SH-SY5Y (cell line): ENCODE data around the gene ARHGAP23.

Source experiments
- GATA2 ChIP-seq: IDR thresholded peaks from 2 replicates; pipeline ENCODE4 v1.6.1; 2011; ENCODE audit warnings: mild to moderate bottlenecking, low read depth, low read length
- GATA3 ChIP-seq: IDR thresholded peaks from 2 replicates; pipeline ENCODE4 v1.6.1; 2011; ENCODE audit warnings: low read depth, mild to moderate bottlenecking, low read length, moderate library complexity

ARHGAP23 gene

DNA sequence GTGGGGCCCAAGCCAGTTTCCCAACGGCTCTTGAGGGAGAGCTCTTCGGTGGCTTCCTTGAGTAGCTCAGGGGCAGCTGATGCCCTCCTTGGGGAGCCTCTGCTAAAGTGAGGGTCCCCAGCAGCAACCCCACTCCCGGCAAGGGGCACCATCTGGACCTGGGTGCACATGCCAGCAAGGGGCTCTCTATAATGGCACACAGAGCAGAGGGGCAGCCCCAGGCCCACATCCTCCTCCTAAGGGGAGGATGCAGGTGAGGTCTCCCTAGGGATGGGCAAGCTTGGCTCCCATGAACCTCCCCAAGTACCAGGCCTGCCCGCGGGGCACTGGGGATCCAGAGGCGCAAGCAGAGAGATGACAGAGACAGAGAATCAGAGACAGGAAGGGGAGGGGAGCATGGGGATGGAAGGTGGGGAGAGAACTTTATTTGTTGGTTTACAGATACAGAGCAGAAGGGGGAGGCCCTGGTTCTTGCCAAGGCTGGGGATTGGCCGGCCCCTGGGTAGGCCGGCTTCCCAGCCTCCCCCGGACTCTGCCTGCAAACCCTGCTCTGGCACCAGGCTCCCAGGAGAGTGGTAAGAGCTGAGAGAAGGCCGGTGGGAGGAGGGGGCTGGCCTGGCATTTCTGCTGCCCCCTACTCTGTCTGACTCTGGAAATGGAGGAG is 116.0 kb downstream of the ARHGAP23 start:
- TF ChIP-seq GATA3 (no peak), GATA2 (no peak)

DNA sequence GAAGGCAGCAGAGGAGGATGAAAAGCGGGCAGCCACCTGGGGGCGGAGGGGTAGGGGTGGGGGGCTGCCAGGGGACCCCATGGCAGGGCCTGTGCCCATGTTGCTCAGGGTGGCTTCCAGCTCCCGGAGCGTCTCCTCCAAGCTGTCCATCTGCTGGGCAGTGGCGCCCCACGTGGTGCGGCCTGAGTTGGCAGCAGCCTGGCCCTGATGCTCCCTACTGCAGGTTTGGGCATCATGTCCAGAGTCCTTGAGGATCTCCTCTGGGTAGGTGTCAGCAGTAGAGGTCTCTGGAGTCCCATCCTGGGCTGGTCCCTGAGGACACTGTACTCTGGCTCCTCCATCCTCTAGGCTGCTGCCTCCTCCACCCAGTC is 116.6 kb downstream of the ARHGAP23 start:
- TF ChIP-seq GATA2, result no peak
- no peak for TF ChIP-seq GATA3

DNA sequence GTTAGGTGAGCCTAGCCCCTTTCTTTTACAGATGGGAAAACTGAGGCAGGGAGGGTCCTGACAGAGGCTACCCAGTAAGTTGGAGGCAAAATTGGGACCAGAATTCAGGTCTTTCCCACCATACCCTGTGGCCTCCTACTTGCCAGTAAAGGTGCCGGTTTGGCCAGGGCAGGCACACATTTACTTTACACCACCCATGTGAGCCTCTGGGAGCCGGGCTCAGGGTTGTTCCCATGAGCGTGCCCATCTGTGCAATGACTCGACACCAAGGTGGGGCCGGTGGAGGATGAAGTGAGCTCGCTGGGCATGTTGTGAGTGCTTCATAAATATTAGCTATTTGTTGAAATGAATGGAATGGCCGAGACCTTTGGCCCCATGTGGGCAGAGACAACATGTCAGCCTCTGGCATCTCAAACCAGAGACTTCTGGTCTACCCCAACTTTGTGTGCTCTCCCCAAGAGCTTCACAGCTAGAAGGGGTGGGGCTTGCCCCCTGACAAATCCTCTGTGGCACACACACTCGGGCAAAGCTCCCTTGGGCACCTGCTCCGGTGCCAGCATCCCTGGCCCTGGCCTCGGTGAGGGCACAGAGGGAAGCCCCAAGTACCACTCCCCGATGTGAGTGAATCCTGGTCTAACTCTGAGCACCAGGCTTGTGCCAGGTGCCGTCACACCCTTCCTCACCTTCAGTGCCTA is 117.4 kb downstream of the ARHGAP23 start:
- TF ChIP-seq GATA3, result no peak
- TF ChIP-seq GATA2, result no peak

DNA sequence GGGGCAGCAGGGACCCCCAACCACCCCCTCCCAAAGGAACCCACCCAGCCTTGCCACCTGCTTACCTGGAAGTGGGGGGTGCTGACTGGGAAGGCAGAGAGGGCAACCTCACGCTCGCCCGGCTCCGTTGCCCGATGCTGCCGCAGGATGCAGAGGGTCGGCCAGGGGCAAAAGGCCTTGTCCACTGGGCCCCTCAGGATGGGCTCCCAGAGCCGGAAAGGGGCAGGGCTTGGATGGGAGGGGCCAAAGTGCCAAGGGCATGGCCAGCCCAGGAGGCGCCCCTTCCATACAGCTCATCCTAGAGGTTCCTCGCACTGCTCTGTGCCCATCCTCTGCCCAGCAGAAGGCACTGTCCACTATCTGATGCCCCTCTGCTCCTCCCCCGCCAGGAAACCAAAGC is 118.1 kb downstream of the ARHGAP23 start:
- no peak for TF ChIP-seq GATA2
- TF ChIP-seq GATA3, result no peak

DNA sequence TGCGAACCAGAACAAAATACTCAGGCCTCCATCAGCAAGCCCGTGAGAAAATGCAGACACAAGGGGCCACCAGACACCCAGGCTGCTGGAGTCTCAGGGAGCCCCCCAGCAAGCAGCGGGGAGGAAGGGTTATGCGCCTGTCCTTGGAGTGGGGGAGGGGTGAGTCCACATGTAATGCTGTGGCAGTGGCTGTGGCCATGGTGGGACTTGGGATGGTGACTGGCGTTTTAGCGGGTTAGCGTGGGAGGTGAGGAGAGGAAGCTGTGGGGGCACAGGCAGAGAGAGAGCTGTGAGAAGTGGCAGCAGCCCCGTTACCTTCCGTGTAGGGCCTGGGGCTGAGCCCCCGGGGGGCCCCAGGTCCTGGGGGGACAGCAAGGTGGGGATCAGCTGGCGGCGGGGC is 119.2 kb downstream of the ARHGAP23 start:
- TF ChIP-seq GATA3 (no peak), GATA2 (no peak)

DNA sequence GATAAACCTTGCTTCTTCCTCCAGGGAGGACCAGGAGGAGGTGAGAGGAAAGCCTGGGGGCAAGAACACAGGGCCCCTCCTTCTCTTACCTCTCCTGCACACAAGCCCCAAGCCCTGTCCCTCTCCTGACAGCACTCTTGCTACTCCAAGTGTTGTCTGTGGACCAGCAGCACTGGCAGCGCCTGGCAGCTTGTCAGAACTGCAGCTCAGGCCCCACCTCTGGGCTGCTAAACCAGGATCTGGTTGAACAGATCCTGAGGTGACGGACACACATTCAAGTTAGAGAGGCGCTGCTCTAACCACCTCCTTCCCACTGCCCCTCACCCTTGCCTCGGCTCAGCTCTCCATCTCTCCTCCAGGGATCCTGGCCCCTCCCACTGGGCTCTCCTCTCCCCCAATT is 121.0 kb downstream of the ARHGAP23 start:
- TF ChIP-seq GATA3 (no peak), GATA2 (no peak)

DNA sequence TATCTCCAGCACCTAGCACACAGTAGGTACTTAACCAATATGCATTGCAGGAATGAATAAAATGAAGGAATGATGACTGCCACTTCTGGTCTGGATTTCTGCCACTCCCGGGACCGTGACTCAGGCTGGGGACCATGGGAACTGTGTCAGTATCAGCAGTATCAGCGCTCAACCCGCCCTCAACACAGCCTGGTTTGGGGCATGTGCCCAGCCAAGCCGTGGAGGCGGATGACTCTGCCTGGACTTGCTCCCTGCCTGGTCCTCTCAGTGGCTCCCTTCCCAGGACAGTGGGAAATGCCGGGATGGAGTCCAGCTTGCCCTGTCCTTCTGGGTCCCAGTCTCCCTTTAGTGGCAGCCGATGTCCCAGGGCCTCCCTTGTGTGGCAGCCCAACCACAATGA is 122.4 kb downstream of the ARHGAP23 start:
- no peak for TF ChIP-seq GATA3
- no peak for TF ChIP-seq GATA2

DNA sequence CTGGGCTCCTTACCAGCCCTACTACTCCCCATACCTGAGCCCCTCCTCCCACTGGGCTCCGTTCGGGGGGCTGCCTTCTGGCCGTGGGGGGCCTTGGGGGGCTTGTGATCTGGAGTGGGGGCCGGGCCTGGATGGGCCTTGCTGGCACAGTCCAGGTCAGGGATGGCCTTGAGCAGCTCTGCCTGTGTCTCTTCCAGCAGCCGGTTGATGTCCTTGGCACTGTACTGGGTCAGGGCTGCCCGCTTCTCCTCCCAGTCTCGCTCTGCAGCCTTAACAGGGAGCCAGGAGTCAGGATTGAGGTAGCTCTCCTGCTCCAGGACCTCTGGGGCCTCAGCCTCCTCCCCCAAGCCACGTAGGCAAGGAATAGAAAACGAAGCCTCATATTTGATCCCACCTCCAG is 122.9 kb downstream of the ARHGAP23 start:
- TF ChIP-seq GATA3, result no peak

DNA sequence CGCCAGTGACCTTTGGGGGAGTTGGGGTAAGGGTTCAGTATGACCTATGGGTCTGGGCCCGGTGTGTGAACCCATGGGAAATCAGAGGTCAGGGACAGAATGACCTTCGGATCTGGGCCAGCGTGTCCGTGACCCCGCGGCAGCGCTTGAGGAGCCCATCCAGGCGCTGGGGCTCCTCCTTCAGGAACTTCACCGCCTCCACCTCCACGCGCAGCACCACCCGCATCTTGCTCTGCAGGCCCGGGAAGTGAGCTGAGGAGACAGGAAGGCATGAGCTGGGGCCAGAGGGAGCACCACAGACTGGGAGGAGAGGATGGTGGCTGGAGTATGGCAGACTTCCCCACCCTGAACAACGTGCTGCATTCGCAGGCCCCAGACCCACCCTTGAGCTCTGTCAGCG is 124.1 kb downstream of the ARHGAP23 start:
- TF ChIP-seq GATA2, result no peak
- no peak for TF ChIP-seq GATA3

DNA sequence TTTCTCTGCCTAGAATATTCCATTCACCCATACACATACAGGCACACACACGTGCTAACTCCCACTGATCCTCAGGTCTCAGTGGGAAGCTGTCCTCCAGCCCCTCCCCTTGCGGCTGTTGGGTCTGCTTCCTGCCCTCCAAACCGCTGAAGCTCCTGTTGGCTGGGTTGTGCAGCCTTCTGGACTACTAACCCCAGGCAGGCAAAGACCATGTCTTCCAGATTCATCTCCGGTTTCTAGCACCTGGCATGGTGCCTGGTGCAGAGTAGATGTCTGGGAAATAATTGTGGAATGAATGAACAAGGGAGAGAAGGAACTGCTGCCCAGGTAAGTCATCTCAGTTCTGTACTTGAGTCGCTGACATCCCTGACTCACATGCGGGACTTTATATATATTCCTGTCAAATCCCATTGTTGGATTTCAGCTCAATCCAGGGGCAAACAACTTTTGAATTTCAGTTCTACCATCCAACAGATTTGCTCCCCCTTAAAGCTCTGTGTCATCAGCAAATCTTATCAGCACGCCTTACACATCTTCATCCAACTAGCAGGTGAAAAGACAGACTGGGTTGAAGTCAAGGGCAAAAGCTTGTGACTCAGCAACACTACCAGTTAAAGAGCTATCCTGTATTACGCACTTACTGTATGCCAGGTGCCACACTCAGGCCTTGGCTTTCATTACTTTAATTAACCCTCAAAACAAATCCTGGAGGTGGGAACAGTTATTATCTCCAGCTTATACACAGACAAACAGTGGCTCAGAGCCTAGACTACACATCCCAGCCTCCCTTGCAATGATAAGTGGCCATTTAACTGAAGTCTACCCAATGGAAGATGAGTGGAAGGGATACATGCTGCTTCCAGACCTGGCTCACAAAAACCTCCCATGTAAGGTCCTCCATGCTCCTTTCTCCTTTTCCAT is 126.4 kb downstream of the ARHGAP23 start:
- TF ChIP-seq GATA2 (no peak), GATA3 (no peak)

DNA sequence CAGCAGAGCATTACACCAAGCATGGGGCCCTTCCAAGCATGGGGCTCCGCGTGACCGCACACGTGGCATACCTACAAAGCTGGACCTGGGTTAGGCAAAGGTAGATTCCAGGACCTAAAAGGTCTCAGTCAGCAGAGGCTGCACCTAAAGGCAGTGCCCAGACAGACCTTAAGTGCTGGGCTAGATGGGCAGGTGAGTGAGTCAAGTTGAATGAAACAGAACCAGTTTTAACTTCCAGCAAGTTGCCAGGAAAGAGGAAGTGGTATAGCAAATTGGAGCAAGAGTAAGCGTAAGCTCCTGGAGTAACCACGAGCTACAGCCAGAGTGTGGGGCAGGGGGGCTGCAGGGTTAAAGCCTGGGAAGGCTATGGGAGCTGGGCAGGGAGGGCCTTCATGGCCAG is 128.0 kb downstream of the ARHGAP23 start:
- TF ChIP-seq GATA3 (no peak), GATA2 (no peak)

DNA sequence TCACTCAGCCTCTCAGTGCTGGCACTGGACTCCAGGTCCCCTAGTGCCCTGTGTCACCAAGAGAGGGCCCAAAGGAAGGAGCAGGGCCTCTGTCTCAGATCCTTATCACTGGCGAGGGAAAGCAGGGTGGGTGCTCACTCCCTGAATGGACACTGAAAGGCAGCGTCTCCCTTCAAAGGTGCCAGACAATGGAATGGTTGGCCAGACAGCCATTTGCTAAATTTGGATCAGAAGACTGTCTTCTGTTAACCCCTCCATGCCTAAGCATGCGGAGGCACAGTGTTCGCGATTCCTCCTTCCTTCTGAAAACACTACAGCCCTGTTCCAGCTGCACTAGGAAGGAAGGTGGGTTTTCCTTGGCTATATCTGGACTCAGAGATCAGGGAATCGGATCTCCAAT is 129.1 kb downstream of the ARHGAP23 start:
- no peak for TF ChIP-seq GATA3
- peak; percentile 37; the same call in 1 of the 2 replicates for TF ChIP-seq GATA2

DNA sequence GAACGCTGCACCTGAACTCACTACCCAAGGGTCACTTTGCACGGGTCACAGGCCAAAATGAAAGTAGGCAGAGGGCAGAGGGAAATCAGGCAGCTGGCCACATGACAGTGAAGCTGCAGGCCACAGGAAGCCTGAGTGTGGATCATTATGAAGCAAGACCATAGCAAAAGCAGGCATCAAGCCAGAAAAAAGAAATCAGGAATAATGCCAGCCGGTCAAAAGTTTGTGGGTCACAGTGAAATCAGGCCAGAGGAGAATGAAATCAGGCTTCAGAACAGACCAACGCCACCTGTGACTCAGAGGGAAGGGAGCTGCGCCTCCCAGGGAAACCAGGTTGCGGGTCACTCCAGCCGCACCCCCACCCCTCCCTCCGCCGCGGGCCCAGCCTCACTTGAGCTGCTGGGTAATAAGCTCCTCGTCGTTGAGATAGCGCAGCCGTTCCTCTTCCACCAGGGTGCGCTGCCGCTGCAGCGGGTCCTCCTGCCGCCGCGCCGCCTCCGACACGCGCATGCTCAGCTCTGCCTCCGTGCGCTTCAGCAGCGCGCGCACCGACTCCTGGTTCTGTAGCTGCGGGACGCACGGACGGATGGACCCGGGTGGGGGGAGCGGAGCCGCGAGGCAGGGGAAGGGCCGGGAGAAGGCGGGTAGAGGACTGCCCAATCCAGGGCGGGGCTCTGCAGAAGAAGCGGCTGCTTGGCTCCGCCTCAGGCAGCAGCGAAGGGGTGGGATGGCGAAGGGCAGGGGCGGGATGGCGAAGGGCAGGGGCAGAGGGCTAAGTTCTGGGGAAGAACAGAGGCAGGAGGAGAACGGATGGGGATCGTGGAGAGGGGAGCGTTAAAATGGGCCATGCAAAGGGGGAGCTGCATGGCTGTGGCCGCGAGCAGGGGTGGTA is 129.8 kb downstream of the ARHGAP23 start:
- TF ChIP-seq GATA3 (no peak), GATA2 (no peak)

DNA sequence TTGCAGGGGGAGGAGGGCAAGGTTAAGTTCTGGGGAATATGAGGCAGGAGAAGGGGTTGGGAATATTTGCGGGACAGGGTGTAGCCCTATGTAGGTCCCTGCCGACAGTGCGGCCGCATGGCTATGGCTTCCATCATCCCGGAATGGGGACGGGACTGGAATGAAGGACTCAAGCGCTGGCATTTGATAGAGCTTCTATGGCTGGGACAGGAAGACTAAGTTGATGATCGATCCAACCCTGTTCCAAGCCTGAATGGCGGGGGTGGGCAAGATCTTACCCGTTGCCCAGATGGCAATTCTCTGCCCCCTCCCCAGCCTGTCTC is 130.4 kb downstream of the ARHGAP23 start:
- no peak for TF ChIP-seq GATA3
